GM21515 (cell line): ENCODE measurements around the gene PCSK4.
A peak's percentile ranks its signal among the peaks of the same experiment; 100 is the strongest.
"Not testable (repeated sequence)": the region's sequence is repeated elsewhere in the genome, so short reads cannot be mapped to it uniquely, and the experiment has no call there.

Experiments used
- ATAC-seq: cut with Tn5 transposase; IDR thresholded peaks from one replicate; pipeline ENCODE4 v1.9.1; 2021; ENCODE audit not compliant: unreplicated experiment

PCSK4 gene

GRCh38 chr19:1490311-1491113 is at the start of gene PCSK4:
PCSK4 (minus strand) TSS chr19:1490350; CDS start chr19:1490346, 4 bp downstream.
- peak; percentile 79 for ATAC-seq

- ATAC-seq: not testable (repeated sequence)
Measured at GRCh38 chr19:1539749-1540148, 49.6 kb upstream of the PCSK4 start.

- no peak for ATAC-seq
Measured at GRCh38 chr19:1538978-1539377, 48.8 kb upstream of the PCSK4 start.

GRCh38 chr19:1535699-1536098 is 45.5 kb upstream of the PCSK4 start:
- not testable (repeated sequence) for ATAC-seq

GRCh38 chr19:1534972-1535371 is 44.8 kb upstream of the PCSK4 start:
- no peak for ATAC-seq

- no peak for ATAC-seq
Measured at GRCh38 chr19:1533510-1534150, 43.5 kb upstream of the PCSK4 start.

- no peak for ATAC-seq
Measured at GRCh38 chr19:1532003-1532402, 41.9 kb upstream of the PCSK4 start.

- no peak for ATAC-seq
Measured at GRCh38 chr19:1531587-1531986, 41.4 kb upstream of the PCSK4 start.

GRCh38 chr19:1530856-1531255 is 40.7 kb upstream of the PCSK4 start:
- not testable (repeated sequence) for ATAC-seq

- ATAC-seq: no peak
Measured at GRCh38 chr19:1529430-1529816, 39.3 kb upstream of the PCSK4 start.

- ATAC-seq: no peak
Measured at GRCh38 chr19:1528596-1529429, 38.7 kb upstream of the PCSK4 start.

GRCh38 chr19:1527650-1528309 is 37.6 kb upstream of the PCSK4 start:
- ATAC-seq: no peak

GRCh38 chr19:1526979-1527649 is 37.0 kb upstream of the PCSK4 start:
- ATAC-seq: no peak

- ATAC-seq: no peak
Measured at GRCh38 chr19:1526066-1526778, 36.1 kb upstream of the PCSK4 start.

GRCh38 chr19:1525343-1525742 is 35.2 kb upstream of the PCSK4 start:
- no peak for ATAC-seq

GRCh38 chr19:1524972-1525325 is 34.8 kb upstream of the PCSK4 start:
- ATAC-seq: no peak

GRCh38 chr19:1524287-1524971 is 34.3 kb upstream of the PCSK4 start:
- no peak for ATAC-seq

GRCh38 chr19:1523412-1524286 is 33.5 kb upstream of the PCSK4 start, which contains the start of gene PLK5:
PLK5 (plus strand) TSS chr19:1524077; CDS start chr19:1526997, 2,920 bp downstream.
- ATAC-seq: no peak
